Measurements from ENCODE around the gene SPAG9.

GRCh38 chr17:51155416-51155815, 34.7 kb upstream of the SPAG9 start:
- TF ChIP-seq CTCF (IDR thresholded peaks at IDR 0.05) (no peak), POLR2A (IDR thresholded peaks at IDR 0.05) (no peak)
